GM10847 (cell line): ENCODE results near the gene TMEM237.

Source experiments
- POLR2A ChIP-seq: IDR thresholded peaks from 2 replicates; pipeline ENCODE4 v1.6.1; 2011; ENCODE audit not compliant: insufficient read length; ENCODE audit errors: extremely low read depth

Gene TMEM237

GRCh38 chr2:201643216-201643890, at the start of gene TMEM237:
TSS of gene TMEM237 (minus strand) at chr2:201643503. CDS start at chr2:201643400, 103 bp downstream.
- no peak for TF ChIP-seq POLR2A

GRCh38 chr2:201685156-201685555, 41.9 kb upstream of the TMEM237 start:
- no peak for TF ChIP-seq POLR2A

GRCh38 chr2:201680743-201681142, 37.4 kb upstream of the TMEM237 start:
- TF ChIP-seq POLR2A: no peak

- no peak for TF ChIP-seq POLR2A
Measured at GRCh38 chr2:201678401-201678800, 35.1 kb upstream of the TMEM237 start.

- no peak for TF ChIP-seq POLR2A
Measured at GRCh38 chr2:201675454-201675853, 32.2 kb upstream of the TMEM237 start.

- TF ChIP-seq POLR2A: no peak
Measured at GRCh38 chr2:201674794-201675193, 31.5 kb upstream of the TMEM237 start.

GRCh38 chr2:201674298-201674697, 31.0 kb upstream of the TMEM237 start:
- TF ChIP-seq POLR2A: no peak

- TF ChIP-seq POLR2A: no peak
Measured at GRCh38 chr2:201673546-201673945, 30.2 kb upstream of the TMEM237 start.

GRCh38 chr2:201669865-201670264, 26.6 kb upstream of the TMEM237 start:
- TF ChIP-seq POLR2A: no peak

- TF ChIP-seq POLR2A: no peak
Measured at GRCh38 chr2:201668402-201668910, 25.2 kb upstream of the TMEM237 start.

- no peak for TF ChIP-seq POLR2A
Measured at GRCh38 chr2:201664334-201664733, 21.0 kb upstream of the TMEM237 start.

GRCh38 chr2:201661366-201661765, 18.1 kb upstream of the TMEM237 start:
- no peak for TF ChIP-seq POLR2A

GRCh38 chr2:201660293-201660895, 17.1 kb upstream of the TMEM237 start:
- TF ChIP-seq POLR2A: no peak

GRCh38 chr2:201656740-201657139, 13.4 kb upstream of the TMEM237 start:
- no peak for TF ChIP-seq POLR2A

GRCh38 chr2:201656102-201656501, 12.8 kb upstream of the TMEM237 start:
- no peak for TF ChIP-seq POLR2A

- TF ChIP-seq POLR2A: no peak
Measured at GRCh38 chr2:201654616-201655384, 11.5 kb upstream of the TMEM237 start.
